HG03354 (cell line): ENCODE data around the gene CNTNAP2.
"Not testable (repeated sequence)": the region's sequence is repeated elsewhere in the genome, so short reads cannot be mapped to it uniquely, and the experiment has no call there.

Source experiments
- ATAC-seq: cut with Tn5 transposase; IDR thresholded peaks from one replicate; pipeline ENCODE4 v1.9.1; 2021; ENCODE audit warnings: mild to moderate bottlenecking; ENCODE audit not compliant: unreplicated experiment, poor library complexity, severe bottlenecking

CNTNAP2 gene

GRCh38 chr7:147711447-147711846 is 1594.8 kb downstream of the CNTNAP2 start:
- ATAC-seq = no peak

GRCh38 chr7:147721962-147722830 is 1605.6 kb downstream of the CNTNAP2 start:
- ATAC-seq = no peak

GRCh38 chr7:147723536-147723935 is 1606.9 kb downstream of the CNTNAP2 start:
- no peak for ATAC-seq

- ATAC-seq = no peak
Observed at GRCh38 chr7:147731311-147731710, 1614.7 kb downstream of the CNTNAP2 start.

GRCh38 chr7:147737559-147738214 is 1621.1 kb downstream of the CNTNAP2 start:
- not testable (repeated sequence) for ATAC-seq

GRCh38 chr7:147742301-147742700 is 1625.7 kb downstream of the CNTNAP2 start:
- ATAC-seq = no peak

GRCh38 chr7:147756300-147756699 is 1639.7 kb downstream of the CNTNAP2 start:
- ATAC-seq = no peak

- no peak for ATAC-seq
Observed at GRCh38 chr7:147759327-147759943, 1642.8 kb downstream of the CNTNAP2 start.

- no peak for ATAC-seq
Observed at GRCh38 chr7:147765301-147765700, 1648.7 kb downstream of the CNTNAP2 start.

GRCh38 chr7:147771344-147771743 is 1654.7 kb downstream of the CNTNAP2 start:
- ATAC-seq = no peak

GRCh38 chr7:147774461-147774860 is 1657.9 kb downstream of the CNTNAP2 start:
- ATAC-seq = no peak

- no peak for ATAC-seq
Observed at GRCh38 chr7:147775516-147776284, 1659.1 kb downstream of the CNTNAP2 start.

- no peak for ATAC-seq
Observed at GRCh38 chr7:147777309-147777708, 1660.7 kb downstream of the CNTNAP2 start.

- no peak for ATAC-seq
Observed at GRCh38 chr7:147779949-147780348, 1663.3 kb downstream of the CNTNAP2 start.

GRCh38 chr7:147796581-147796980 is 1680.0 kb downstream of the CNTNAP2 start:
- no peak for ATAC-seq

- no peak for ATAC-seq
Observed at GRCh38 chr7:147798001-147798400, 1681.4 kb downstream of the CNTNAP2 start.

- not testable (repeated sequence) for ATAC-seq
Observed at GRCh38 chr7:147801762-147802161, 1685.2 kb downstream of the CNTNAP2 start.

- no peak for ATAC-seq
Observed at GRCh38 chr7:147803151-147803550, 1686.5 kb downstream of the CNTNAP2 start.

GRCh38 chr7:147803606-147804005 is 1687.0 kb downstream of the CNTNAP2 start:
- ATAC-seq = no peak

- ATAC-seq = no peak
Observed at GRCh38 chr7:147804032-147804431, 1687.4 kb downstream of the CNTNAP2 start.
